HepG2 (cell line): ENCODE data around the gene INA. TPM values are rescaled to one million over a fixed set of nuclear protein-coding genes. Genes with fewer than 3 reads are reported as not detected.
A peak's percentile ranks its signal among the peaks of the same experiment; 100 is the strongest.

Experiments used
- ATAC-seq: fragments of 200-7000 bp; cut with Tn5 transposase; 3 replicates; pipeline ENCODE4 v1.9.1; 2020; ENCODE audit warnings: mild to moderate bottlenecking, moderate library complexity
- BruUV-seq: library from RNA; stranded (reverse); fragments of 400-500 nt; replicated peaks from 2 replicates; lab custom pipeline; 2021; lab: Mats Ljungman, UMichigan
- CTCF ChIA-PET: fragments of 300-600 bp; formaldehyde crosslinking; extraction: SDS; loops from one replicate; lab custom pipeline; 2021; ENCODE audit warnings: low total read pairs, inconsistent platforms, low intra/inter-chr PET ratio; lab: Yijun Ruan, JAX
- POLR2A ChIA-PET: fragments of 350-600 bp; sonication (Branson Sonifier 250); formaldehyde crosslinking; loops from one replicate; lab custom pipeline; 2020; ENCODE audit warnings: antibody characterized with exemption, inconsistent platforms; lab: Yijun Ruan, JAX
- DNase-seq: peaks from one replicate; pipeline ENCODE4 v3.0.0-alpha.2; 2015; ENCODE audit warnings: low spot score
- FAIRE-seq: peaks from 3 replicates; lab custom pipeline; 2011; peaks lifted over from hg19 to GRCh38; lab: Jason Lieb, UNC
- H2AFZ ChIP-seq: one replicate; pipeline ENCODE4 v1.6.1; 2011; ENCODE audit warnings: low read length, inconsistent platforms
- H3K27ac ChIP-seq: fragments of 300-600 bp; 3 replicates; pipeline ENCODE4 v1.8.0; 2011; ENCODE audit warnings: mixed run types, mild to moderate bottlenecking, mixed read lengths, low read length, inconsistent platforms; ENCODE audit not compliant: insufficient read depth; ENCODE audit errors: extremely low read length
- H3K27me3 ChIP-seq, 2 experiments: fragments of 200-600 bp in 1 of 2; 2 replicates in 1 of 2; 3 replicates in 1 of 2; pipeline versions ENCODE4 v1.6.0 to v1.8.0; 2011; ENCODE audit warnings: low read length in 2 of 2, mild to moderate bottlenecking in 2 of 2, moderate library complexity in 2 of 2, inconsistent platforms in 1 of 2; ENCODE audit not compliant: insufficient read depth in 2 of 2, control insufficient read depth in 1 of 2
- H3K36me3 ChIP-seq, 2 experiments: fragments of 200-600 bp in 1 of 2; replicated peaks in 1 of 2; 2 replicates in 1 of 2; 3 replicates in 1 of 2; pipeline versions ENCODE4 v1.5.1 to v1.8.0; 2011; ENCODE audit warnings: low read length in 2 of 2, inconsistent platforms in 1 of 2; ENCODE audit not compliant: insufficient read depth in 2 of 2, control insufficient read depth in 1 of 2
- H3K4me1 ChIP-seq: 2 replicates; pipeline ENCODE4 v1.5.1; 2012; ENCODE audit warnings: low read length, inconsistent platforms; ENCODE audit not compliant: insufficient read depth
- H3K4me2 ChIP-seq: 2 replicates; pipeline ENCODE4 v1.6.0; 2011; ENCODE audit warnings: low read depth, low read length, inconsistent platforms
- H3K4me3 ChIP-seq, 3 experiments: fragments of 200-600 bp in 1 of 3; sonication (generic), shearing (Covaris generic) in 1 of 3; replicated peaks in 1 of 3; 2 replicates each; pipeline ENCODE4 v1.5.1; 2011 to 2016; ENCODE audit warnings: low read length in 3 of 3, inconsistent platforms in 2 of 3, low read depth in 2 of 3, mild to moderate bottlenecking in 2 of 3, control low read depth in 1 of 3, mixed read lengths in 1 of 3; ENCODE audit not compliant: insufficient read depth in 1 of 3
- H3K79me2 ChIP-seq: one replicate; pipeline ENCODE4 v1.6.1; 2011; ENCODE audit warnings: low read length, inconsistent platforms; ENCODE audit not compliant: insufficient read depth
- H3K9ac ChIP-seq: 2 replicates; pipeline ENCODE4 v1.6.0; 2011; ENCODE audit warnings: mild to moderate bottlenecking, low read depth, low read length, inconsistent platforms; ENCODE audit not compliant: insufficient read depth
- H3K9me3 ChIP-seq: 2 replicates; pipeline ENCODE4 v1.5.1; 2012; ENCODE audit warnings: mild to moderate bottlenecking, low read length
- H4K20me1 ChIP-seq: 2 replicates; pipeline ENCODE4 v1.6.0; 2011; ENCODE audit warnings: inconsistent platforms, mild to moderate bottlenecking, low read length, moderate library complexity; ENCODE audit not compliant: insufficient read depth
- GMEB2 ChIP-seq: IDR thresholded peaks from 2 replicates; pipeline ENCODE4 v1.6.1; 2016; ENCODE audit warnings: missing biosample characterization, missing genetic modification reagents, low read depth
- JUNB ChIP-seq: sonication (generic); formaldehyde crosslinking; IDR thresholded peaks from 2 replicates; pipeline ENCODE4 v1.8.0; 2022; ENCODE audit warnings: missing genetic modification reagents, mild to moderate bottlenecking, borderline replicate concordance
- ZNF276 ChIP-seq: sonication (generic); formaldehyde crosslinking; IDR thresholded peaks from 2 replicates; pipeline ENCODE4 v1.4.0; 2020; ENCODE audit warnings: mild to moderate bottlenecking, low read depth, missing genetic modification reagents
- ZNF570 ChIP-seq: sonication (generic); formaldehyde crosslinking; IDR thresholded peaks from 2 replicates; pipeline ENCODE4 v1.4.0; 2020; ENCODE audit warnings: mild to moderate bottlenecking, missing genetic modification reagents, borderline replicate concordance
- WGBS: methylation state at CpG from one replicate; pipeline ENCODE4 v1.1.6; 2017; ENCODE audit warnings: low lambda C conversion rate; 5-methylcytosine and 5-hydroxymethylcytosine counted together
- in situ Hi-C: cut with HindIII; loops from 2 replicates; pipeline ENCODE4 v1.10.0; 2017; ENCODE audit warnings: low pct_unique_long_range_greater_than_20kb; ENCODE audit not compliant: extremely low pct_ligation_motif_present
- intact Hi-C: fragments of 100-400 bp; cut with micrococcal nuclease; formaldehyde crosslinking; loops from one replicate; pipeline ENCODE4 v1.10.0; 2022; ENCODE audit not compliant: unreplicated experiment
- polyA plus RNA-seq, 8 experiments: library from polyadenylated mRNA; depleted of rRNA in 3 of 8; stranded (reverse) in 7 of 8; unstranded in 1 of 8; fragments of >200 nt; fragmentation: Illumina TruSeq in 4 of 8; extraction: Trizol in 4 of 8; gene quantifications; 2 replicates each; pipeline versions ENCODE4 v1.2.1 to v1.2.3, GENCODE V29; 2011 to 2016; ENCODE audit warnings: low read depth in 4 of 8, missing spikeins in 1 of 8, mixed read lengths in 1 of 8; ENCODE audit not compliant: insufficient read depth in 1 of 8
- total RNA-seq, 5 experiments: library from RNA; depleted of rRNA; stranded (reverse); fragments of >200 nt; fragmentation: Illumina TruSeq; extraction: Trizol; gene quantifications; 2 replicates each; pipeline ENCODE4 v1.2.3, GENCODE V29; 2016; ENCODE audit warnings: low read depth in 1 of 5

The INA gene
- total and polyA plus RNA-seq, 2 of the 13 experiments (the other 11 are each of a cell fraction or from before 2014, with no cell fraction given): 0.04 to 0.13 TPM

GRCh38 chr10:103227416-103227815 lies 49.5 kb upstream of the INA start:
- Histone ChIP-seq H4K20me1 (no peaks in the 10 kb centered on the region), H3K4me3 (no peak overlapping the region), H3K9ac (no peak overlapping the region), H2AFZ (no peak overlapping the region), H3K79me2 (no peaks in the 10 kb centered on the region), H3K36me3 (no peaks in the 10 kb centered on the region), H3K27ac (no peak overlapping the region), H3K9me3 (peaks cover 18% of the 10 kb centered on the region), H3K4me2 (no peak overlapping the region), H3K27me3 (no peaks in the 10 kb centered on the region), H3K4me1 (peaks cover 57% of the 10 kb centered on the region)
- TF ChIP-seq ZNF570: no peak
- no peak for TF ChIP-seq ZNF276
- 0 out of 2 replicates have a peak, but pooled peaks have one; percentile 5 for TF ChIP-seq JUNB (CRISPR knock-in tag)
- no peak for TF ChIP-seq GMEB2
- intact Hi-C loops (no loop called here), in situ Hi-C loops (no loop called here)
- no TSS peak for BruUV-seq
- no peak for FAIRE-seq
- WGBS: 88% methylated on average over 1 of the region's 1 CpG
- DNase-seq: no peak
- ChIA-PET CTCF (no interaction called here), POLR2A (interaction anchor here (1.1 to 1.8 kb wide), 2 partner anchors 11 to 35 kb away, joined by 3 read pairs; no protein-coding TSS in a partner anchor)
- no peak for ATAC-seq
